ENCODE results near the gene HOXD3. TPM values are rescaled to one million over a fixed set of nuclear protein-coding genes. Genes with fewer than 3 reads are reported as not detected.

Gene HOXD3
- total RNA-seq, 2 donors from 2014 or later, result 2.2 to 5.3 TPM

GRCh38 chr2:176159663-176160250, 2.6 kb downstream of the HOXD3 start:
- H3K4me1 ChIP-seq (replicated peaks), result no peaks in the 10 kb centered on the region
- WGBS, result 19% methylated on average over 44 of the region's 44 CpGs
- no peak overlapping the region for H3K27ac ChIP-seq
- no peaks in the 10 kb centered on the region for H3K36me3 ChIP-seq
- H3K9me3 ChIP-seq, result no peaks in the 10 kb centered on the region
- peaks cover 68% of the 10 kb centered on the region for H3K27me3 ChIP-seq (replicated peaks; ENCODE audit: insufficient read depth)
- TF ChIP-seq POLR2AphosphoS5 (IDR thresholded peaks at IDR 0.05) (no peak), CTCF (IDR thresholded peaks at IDR 0.05) (no peak), POLR2A (IDR thresholded peaks at IDR 0.05) (no peak)
- intact Hi-C loops (cut with DNase I), result no loop called here
- no peak for DNase-seq (ENCODE audit: low spot score)
- H3K4me3 ChIP-seq, result no peak overlapping the region

GRCh38 chr2:176160251-176160985, 3.3 kb downstream of the HOXD3 start:
- no peak for DNase-seq (ENCODE audit: low spot score)
- Histone ChIP-seq H3K36me3 (no peaks in the 10 kb centered on the region), H3K4me1 (replicated peaks) (no peaks in the 10 kb centered on the region), H3K9me3 (no peaks in the 10 kb centered on the region), H3K4me3 (no peak overlapping the region), H3K27me3 (replicated peaks; ENCODE audit: insufficient read depth) (peaks cover 73% of the 10 kb centered on the region), H3K27ac (no peak overlapping the region)
- 9% methylated on average over 47 of the region's 50 CpGs for WGBS
- TF ChIP-seq POLR2AphosphoS5 (IDR thresholded peaks at IDR 0.05) (no peak), POLR2A (IDR thresholded peaks at IDR 0.05) (no peak), CTCF (IDR thresholded peaks at IDR 0.05) (no peak)
- intact Hi-C loops (cut with DNase I), result no loop called here

GRCh38 chr2:176160986-176161824, 4.1 kb downstream of the HOXD3 start:
- TF ChIP-seq CTCF (IDR thresholded peaks at IDR 0.05) (no peak), POLR2AphosphoS5 (IDR thresholded peaks at IDR 0.05) (no peak), POLR2A (IDR thresholded peaks at IDR 0.05) (no peak)
- H3K4me3 ChIP-seq, result no peak overlapping the region
- WGBS, result 33% methylated on average over 22 of the region's 22 CpGs
- peaks cover 73% of the 10 kb centered on the region for H3K27me3 ChIP-seq (replicated peaks; ENCODE audit: insufficient read depth)
- H3K4me1 ChIP-seq (replicated peaks), result no peaks in the 10 kb centered on the region
- H3K36me3 ChIP-seq, result no peaks in the 10 kb centered on the region
- intact Hi-C loops (cut with DNase I), result no loop called here
- DNase-seq (ENCODE audit: low spot score), result no peak
- H3K27ac ChIP-seq, result no peak overlapping the region
- no peaks in the 10 kb centered on the region for H3K9me3 ChIP-seq

GRCh38 chr2:176161825-176162626, 4.9 kb downstream of the HOXD3 start:
- Histone ChIP-seq H3K9me3 (no peaks in the 10 kb centered on the region), H3K36me3 (no peaks in the 10 kb centered on the region), H3K27ac (no peak overlapping the region), H3K4me3 (no peak overlapping the region), H3K27me3 (replicated peaks; ENCODE audit: insufficient read depth) (peaks cover 65% of the 10 kb centered on the region), H3K4me1 (replicated peaks) (no peaks in the 10 kb centered on the region)
- intact Hi-C loops (cut with DNase I), result no loop called here
- no peak for TF ChIP-seq POLR2AphosphoS5 (IDR thresholded peaks at IDR 0.05)
- no peak for TF ChIP-seq POLR2A (IDR thresholded peaks at IDR 0.05)
- no peak for TF ChIP-seq CTCF (IDR thresholded peaks at IDR 0.05)
- DNase-seq (ENCODE audit: low spot score), result no peak
- 13% methylated on average over 22 of the region's 22 CpGs for WGBS
